Aorta (tissue), 5 donors: Measurements from ENCODE around the gene CCDC186. TPM values are rescaled to one million over a fixed set of nuclear protein-coding genes. Genes with fewer than 3 reads are reported as not detected.

ENCODE experiments used
- ATAC-seq: fragments of 200-7000 bp; cut with Tn5 transposase; one replicate; pipeline ENCODE4 v1.9.1; 2022; ENCODE audit warnings: moderate library complexity; ENCODE audit not compliant: low FRiP score
- DNase-seq, 2 donors: peaks; one replicate each; pipeline ENCODE4 v3.0.0-alpha.2; 2020
- H3K27ac ChIP-seq, 2 donors: one replicate each; pipeline ENCODE4 v1.5.1; 2013; ENCODE audit warnings: low read length in 2 of 2, mild to moderate bottlenecking in 2 of 2, moderate library complexity in 2 of 2, control low read depth in 1 of 2, inconsistent platforms in 1 of 2, low read depth in 1 of 2
- H3K27me3 ChIP-seq, 2 donors: one replicate each; pipeline ENCODE4 v1.6.1; 2013; ENCODE audit warnings: control low read depth in 1 of 2, low read length in 1 of 2, mild to moderate bottlenecking in 1 of 2, moderate library complexity in 1 of 2; ENCODE audit not compliant: insufficient read depth in 2 of 2, control insufficient read depth in 1 of 2
- H3K36me3 ChIP-seq, 2 donors: one replicate each; pipeline ENCODE4 v1.6.1; 2013; ENCODE audit warnings: control low read depth in 1 of 2, low read length in 1 of 2, mild to moderate bottlenecking in 1 of 2; ENCODE audit not compliant: insufficient read depth in 2 of 2, control insufficient read depth in 1 of 2
- H3K4me1 ChIP-seq, 2 donors: one replicate each; pipeline ENCODE4 v1.6.1; 2013; ENCODE audit warnings: low read length in 2 of 2, control low read depth in 1 of 2, mild to moderate bottlenecking in 1 of 2, moderate library complexity in 1 of 2; ENCODE audit not compliant: insufficient read depth in 2 of 2, control insufficient read depth in 1 of 2
- H3K4me3 ChIP-seq, 2 donors: one replicate each; pipeline ENCODE4 v1.5.1; 2013; ENCODE audit warnings: low read length in 2 of 2, control low read depth in 1 of 2, mild to moderate bottlenecking in 1 of 2
- H3K9me3 ChIP-seq: one replicate; pipeline ENCODE4 v1.6.1; 2013; ENCODE audit warnings: mild to moderate bottlenecking, low read length; ENCODE audit not compliant: control insufficient read depth
- WGBS, 2 donors: extraction: QIAGEN DNeasy Blood & Tissue Kit; methylation state at CpG; one replicate each; pipeline ENCODE4 v1.1.7; 2013; 5-methylcytosine and 5-hydroxymethylcytosine counted together
- intact Hi-C, 2 donors: fragments of 100-400 bp; cut with DNase I; formaldehyde crosslinking; loops; one replicate each; pipeline versions ENCODE4 v1.14.2 to v1.15.0; 2022
- polyA plus RNA-seq, 2 donors: library from polyadenylated mRNA; stranded (reverse); fragments of 200-250 nt; gene quantifications; one replicate each; pipeline ENCODE4 v1.2.3, GENCODE V29; 2013
- total RNA-seq, 2 donors: library from RNA; stranded (reverse); fragmentation: NEBNext Ultra II Directional; extraction: Animal tissue kit (Norgen Biotek cat#: 25700); gene quantifications; one replicate each; pipeline ENCODE4 v1.2.1, GENCODE V29; 2021
- donor health status: healthy with polysubstance abuse.
- donor health status: Bipolar disorder and iron deficiency.
- donor health status: DM: no; HTN: no; CAD: no.
- donor health status: DM: no; HTN: no; CAD: no.
- donor health status: DM: yes; HTN: yes; CAD: no.

CCDC186 gene
- total and polyA plus RNA-seq, 4 donors, result 6.5 to 28.0 (median 14.9) TPM

GRCh38 chr10:114117728-114118127, 56.3 kb downstream of the CCDC186 start:
- H3K27ac ChIP-seq, result no peak overlapping the region
- ATAC-seq (no peak), DNase-seq (no peak)
- no peaks in the 10 kb centered on the region for H3K36me3 ChIP-seq
- H3K4me3 ChIP-seq, result no peak overlapping the region
- 89 to 96% methylated on average over 2 of the region's 2 CpGs for WGBS, 2 donors
- no peaks in the 10 kb centered on the region for H3K27me3 ChIP-seq
- no peaks in the 10 kb centered on the region for H3K9me3 ChIP-seq
- intact Hi-C loops, result no loop called here
- H3K4me1 ChIP-seq, result no peaks in the 10 kb centered on the region

GRCh38 chr10:114115661-114116445, 58.1 kb downstream of the CCDC186 start:
- no peak for DNase-seq
- H3K4me3 ChIP-seq, result no peak overlapping the region
- H3K36me3 ChIP-seq, result no peaks in the 10 kb centered on the region
- ATAC-seq, result no peak
- no peaks in the 10 kb centered on the region for H3K9me3 ChIP-seq
- WGBS, 2 donors, result 39 to 42% methylated on average over 8 of the region's 8 CpGs
- intact Hi-C loops, result no loop called here
- no peaks in the 10 kb centered on the region for H3K4me1 ChIP-seq
- no peaks in the 10 kb centered on the region for H3K27me3 ChIP-seq
- no peak overlapping the region for H3K27ac ChIP-seq

GRCh38 chr10:114110174-114110972, 63.6 kb downstream of the CCDC186 start:
- Histone ChIP-seq H3K4me1 (no peaks in the 10 kb centered on the region), H3K36me3 (no peaks in the 10 kb centered on the region), H3K9me3 (no peaks in the 10 kb centered on the region), H3K27me3 (no peaks in the 10 kb centered on the region), H3K27ac (no peak overlapping the region), H3K4me3 (no peak overlapping the region)
- DNase-seq (no peak), ATAC-seq (no peak)
- 79 to 81% methylated on average over 5 of the region's 5 CpGs for WGBS, 2 donors
- intact Hi-C loops, result no loop called here

- intact Hi-C loops, result loop anchor here in 1 of 2 donors (10.0 kb wide), 1 partner anchor 398 kb away; no protein-coding TSS in a partner anchor
- 11 to 12% methylated on average over 6 of the region's 6 CpGs for WGBS, 2 donors
- DNase-seq (no peak), ATAC-seq (peak; percentile 76)
- no peaks in the 10 kb centered on the region for H3K9me3 ChIP-seq
- no peak overlapping the region for H3K4me3 ChIP-seq
- H3K27me3 ChIP-seq, result no peaks in the 10 kb centered on the region
- H3K36me3 ChIP-seq, result no peaks in the 10 kb centered on the region
- H3K4me1 ChIP-seq, result no peaks in the 10 kb centered on the region
- H3K27ac ChIP-seq, result no peak overlapping the region
Measured at GRCh38 chr10:114103284-114103683, 70.7 kb downstream of the CCDC186 start.

GRCh38 chr10:114102256-114102655, 71.7 kb downstream of the CCDC186 start:
- ATAC-seq (no peak), DNase-seq (no peak)
- intact Hi-C loops, result loop anchor here in 1 of 2 donors (10.0 kb wide), 1 partner anchor 397 kb away; no protein-coding TSS in a partner anchor
- Histone ChIP-seq H3K4me3 (no peak overlapping the region), H3K27me3 (no peaks in the 10 kb centered on the region), H3K9me3 (no peaks in the 10 kb centered on the region), H3K27ac (no peak overlapping the region), H3K4me1 (no peaks in the 10 kb centered on the region), H3K36me3 (no peaks in the 10 kb centered on the region)
- WGBS, 2 donors, result 65 to 76% methylated on average over 2 of the region's 2 CpGs

GRCh38 chr10:114100848-114101741, 72.9 kb downstream of the CCDC186 start:
- no peaks in the 10 kb centered on the region for H3K4me1 ChIP-seq
- H3K27ac ChIP-seq, result no peak overlapping the region
- 9 to 10% methylated on average over 47 of the region's 47 CpGs for WGBS, 2 donors
- DNase-seq (peak; percentile 55 to 79), ATAC-seq (peak; percentile 55)
- no peaks in the 10 kb centered on the region for H3K36me3 ChIP-seq
- H3K9me3 ChIP-seq, result no peaks in the 10 kb centered on the region
- H3K27me3 ChIP-seq, result no peaks in the 10 kb centered on the region
- intact Hi-C loops, result loop anchor here in 1 of 2 donors (1.0 to 10.0 kb wide), 2 partner anchors 301 to 396 kb away; no protein-coding TSS in a partner anchor
- H3K4me3 ChIP-seq, result no peak overlapping the region

- DNase-seq, result no peak
- intact Hi-C loops, result no loop called here
- WGBS, 2 donors, result 89 to 93% methylated on average over 3 of the region's 3 CpGs
Measured at GRCh38 chr10:114096864-114097263, 77.1 kb downstream of the CCDC186 start.

More at GRCh38 chr10:114096864-114097263, 77.1 kb downstream of the CCDC186 start:
- Histone ChIP-seq H3K4me3 (no peak overlapping the region), H3K27me3 (no peaks in the 10 kb centered on the region), H3K36me3 (no peaks in the 10 kb centered on the region), H3K9me3 (peaks cover 2% of the 10 kb centered on the region), H3K27ac (no peak overlapping the region), H3K4me1 (no peaks in the 10 kb centered on the region)
- no peak for ATAC-seq
